Urothelium cell line (cell line): ENCODE data around the gene NFIA.
A peak's percentile ranks its signal among the peaks of the same experiment; 100 is the strongest.

ENCODE experiments used
- DNase-seq: peaks from one replicate; pipeline ENCODE4 v3.0.0; 2011; ENCODE audit warnings: low spot score, mixed read lengths
- FAIRE-seq: peaks from 2 replicates; lab custom pipeline; 2011; peaks lifted over from hg19 to GRCh38; lab: Jason Lieb, UNC

The NFIA gene

DNA sequence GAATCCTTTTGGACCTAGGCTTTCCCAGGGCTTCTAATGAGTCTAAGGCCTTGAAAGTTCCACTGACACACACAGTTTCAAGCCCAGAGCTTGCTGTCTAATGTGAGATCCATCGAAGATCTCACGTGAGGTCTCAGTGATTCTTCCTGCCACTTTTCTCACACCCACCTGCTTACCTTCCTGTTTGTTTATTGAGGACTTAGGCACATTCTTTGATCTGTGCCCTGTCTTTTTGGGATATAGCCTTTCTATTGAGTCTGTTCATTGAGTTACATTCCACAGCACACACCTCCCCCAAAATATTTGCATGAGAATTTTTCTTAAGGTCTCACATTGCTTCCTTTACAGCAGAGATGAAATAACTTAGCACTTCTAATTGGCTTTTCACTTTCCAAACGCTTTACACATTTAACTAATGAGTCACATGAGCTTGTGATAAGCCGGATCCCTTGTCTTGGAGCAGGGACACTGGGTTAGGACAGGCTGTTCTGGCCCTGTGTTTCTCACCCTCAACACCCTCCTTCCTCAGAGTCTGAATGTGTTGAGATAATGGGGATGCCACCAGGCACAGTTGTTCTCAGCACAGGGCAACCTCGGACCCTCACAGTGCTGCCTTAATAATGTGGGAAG, 354.2 kb downstream of the NFIA start:
- no peak for FAIRE-seq
- no peak for DNase-seq

GRCh38 chr1:61439234-61439633, 356.9 kb downstream of the NFIA start:
- DNase-seq (no peak), FAIRE-seq (no peak)

DNA sequence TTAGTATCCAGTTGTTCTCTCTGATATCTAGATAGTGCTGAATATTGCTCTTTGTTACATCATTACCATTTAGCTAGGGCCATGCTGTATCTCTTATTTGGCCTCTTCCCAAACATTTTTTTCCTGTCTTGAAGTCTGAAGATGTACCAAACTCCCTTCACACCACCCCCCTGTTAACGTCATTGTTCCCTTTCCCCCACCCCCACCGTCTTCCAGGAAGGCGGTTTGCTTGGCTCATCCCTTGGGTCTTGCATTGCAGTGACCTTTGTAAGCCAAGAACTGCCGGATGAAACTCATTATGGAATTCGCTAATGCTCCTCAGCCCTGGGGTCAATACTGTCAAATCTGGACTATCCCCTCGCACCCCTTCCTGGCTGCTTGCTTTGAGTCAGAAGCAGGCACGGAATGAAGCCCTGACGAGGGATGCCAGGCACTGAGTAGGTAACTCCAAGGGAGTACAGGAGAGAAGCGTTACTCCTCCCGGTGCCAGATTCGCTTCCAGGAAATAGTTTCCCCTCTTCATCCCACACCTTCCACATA, 359.4 kb downstream of the NFIA start:
- FAIRE-seq, result no peak
- no peak for DNase-seq

DNA sequence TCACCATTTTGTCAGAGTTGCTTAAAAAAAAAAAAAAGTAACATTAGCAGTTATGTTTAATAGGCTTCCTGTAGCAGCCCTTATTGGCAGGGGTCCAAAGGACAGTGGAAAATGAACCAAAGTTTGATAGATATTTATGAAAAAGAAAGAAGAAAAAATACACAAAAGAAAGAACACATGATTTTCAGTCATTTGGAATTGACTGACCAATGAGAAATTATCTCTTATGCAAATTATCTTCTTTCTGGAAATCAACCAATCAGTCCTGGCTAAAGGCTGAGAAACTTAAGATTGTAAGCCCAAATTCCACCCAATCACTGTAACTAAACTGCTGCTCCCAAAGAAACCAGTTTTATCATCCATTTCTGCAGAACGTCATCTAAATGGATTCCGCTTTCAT, 360.2 kb downstream of the NFIA start:
- no peak for DNase-seq
- FAIRE-seq, result no peak

DNA sequence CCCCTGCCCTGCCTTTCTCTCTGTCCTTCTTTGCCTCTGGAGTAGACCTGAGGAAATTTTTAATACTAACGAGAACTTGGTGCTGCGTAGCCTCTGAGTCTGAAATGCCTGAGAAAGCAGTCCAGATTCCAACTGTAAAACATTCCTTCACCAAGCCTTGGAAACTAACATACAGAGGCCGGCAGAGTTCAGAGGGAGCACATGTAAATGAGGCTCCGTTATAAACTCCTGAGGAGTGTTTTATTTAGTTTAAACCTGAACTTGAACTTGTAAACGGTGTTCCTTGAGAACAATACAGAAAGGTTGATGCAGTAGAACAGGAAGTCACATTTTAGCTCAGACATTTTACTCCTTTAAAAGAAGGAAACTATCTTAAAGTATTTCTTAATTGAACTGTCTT, 361.9 kb downstream of the NFIA start:
- FAIRE-seq (no peak), DNase-seq (no peak)

- DNase-seq (no peak), FAIRE-seq (no peak)
Measured at GRCh38 chr1:61445269-61445825, 363.0 kb downstream of the NFIA start.

- DNase-seq (no peak), FAIRE-seq (no peak)
Measured at GRCh38 chr1:61446531-61446991, 364.2 kb downstream of the NFIA start.

DNA sequence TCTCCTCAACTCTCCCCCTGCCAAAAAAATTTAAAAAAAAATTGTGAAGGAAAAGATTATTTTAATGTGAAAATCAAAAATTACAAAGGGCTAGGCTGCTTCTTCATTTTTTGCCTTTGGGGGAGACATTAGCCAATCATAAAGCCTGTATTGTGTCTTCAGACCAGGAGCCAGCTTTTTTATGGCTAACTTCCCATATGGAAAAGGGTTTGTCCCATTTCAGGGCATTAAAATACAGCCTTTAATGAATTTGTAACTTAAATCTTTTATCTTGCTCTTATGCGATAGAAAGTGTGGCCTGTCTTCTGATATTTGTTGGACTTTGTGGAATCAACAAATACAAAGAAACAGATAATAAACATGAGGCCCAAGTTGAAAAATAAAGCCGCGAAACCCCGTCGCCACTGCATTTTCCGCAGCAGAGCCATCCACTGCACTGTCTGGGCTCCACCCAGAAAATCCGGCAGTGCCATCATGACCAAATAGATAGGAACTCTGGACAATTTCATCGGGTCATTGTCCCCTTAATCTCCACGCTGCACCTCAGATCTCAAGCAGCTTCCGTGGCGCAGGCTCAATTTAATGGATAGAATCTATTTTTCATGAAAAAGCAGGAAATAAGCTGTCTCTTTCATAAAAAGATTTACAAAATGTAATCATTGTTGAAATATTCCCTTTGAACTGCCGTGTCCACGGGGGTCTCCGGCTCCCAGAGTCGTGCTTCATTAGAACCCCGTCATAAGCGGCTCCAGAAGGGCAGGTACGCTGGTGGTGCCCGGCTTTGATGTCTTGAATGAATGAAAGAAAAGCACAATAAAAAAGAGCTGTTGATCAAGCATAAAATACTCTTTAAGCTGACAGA, 365.0 kb downstream of the NFIA start:
- no peak for FAIRE-seq

DNA sequence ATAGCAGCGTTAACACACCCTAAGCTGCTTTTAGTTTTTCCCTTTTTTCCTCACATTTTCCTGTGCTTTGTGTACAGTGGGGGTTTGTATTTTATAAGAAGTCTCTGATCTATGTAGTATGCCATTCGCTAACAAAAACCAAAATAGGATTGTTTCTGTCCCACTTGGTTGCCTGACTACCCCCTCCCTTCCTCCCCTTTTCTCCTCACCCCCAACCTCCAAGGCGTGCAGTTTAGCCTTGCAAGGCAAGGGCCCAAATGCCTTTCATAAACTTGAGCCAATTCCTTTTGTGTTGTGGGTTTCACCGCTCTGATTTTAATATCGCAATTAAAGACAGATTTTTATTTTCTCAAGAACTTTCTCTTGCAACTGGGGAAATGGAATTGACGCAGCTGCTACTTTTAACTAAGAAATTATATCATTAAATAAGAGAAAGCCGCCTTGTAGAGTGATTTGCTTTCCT, 365.6 kb downstream of the NFIA start:
- DNase-seq, result no peak
- FAIRE-seq, result no peak

More for the DNA sequence above, 365.0 kb downstream of the NFIA start:
- no peak for DNase-seq

- FAIRE-seq (no peak), DNase-seq (no peak)
Measured at GRCh38 chr1:61448914-61449313, 366.6 kb downstream of the NFIA start.

DNA sequence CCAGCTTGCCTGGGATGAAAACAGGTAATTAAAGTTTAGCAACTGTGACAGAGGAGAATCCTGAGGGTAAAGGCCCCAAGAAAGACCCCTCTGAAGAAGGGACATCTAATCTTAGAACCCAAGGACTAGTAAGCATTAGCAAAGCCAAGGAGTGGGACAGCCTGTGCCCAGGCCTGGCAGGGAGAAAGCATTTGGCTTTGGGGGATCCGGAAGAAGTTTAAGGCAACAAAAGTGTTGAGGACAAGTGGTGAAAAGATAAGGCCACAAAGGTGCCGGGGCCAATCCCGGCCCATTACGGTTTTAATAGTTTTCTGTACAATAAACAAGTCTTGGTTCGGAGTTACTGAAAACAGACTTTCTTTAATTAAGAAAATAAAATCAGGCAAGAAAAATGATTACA, 367.0 kb downstream of the NFIA start:
- FAIRE-seq (no peak), DNase-seq (no peak)

DNA sequence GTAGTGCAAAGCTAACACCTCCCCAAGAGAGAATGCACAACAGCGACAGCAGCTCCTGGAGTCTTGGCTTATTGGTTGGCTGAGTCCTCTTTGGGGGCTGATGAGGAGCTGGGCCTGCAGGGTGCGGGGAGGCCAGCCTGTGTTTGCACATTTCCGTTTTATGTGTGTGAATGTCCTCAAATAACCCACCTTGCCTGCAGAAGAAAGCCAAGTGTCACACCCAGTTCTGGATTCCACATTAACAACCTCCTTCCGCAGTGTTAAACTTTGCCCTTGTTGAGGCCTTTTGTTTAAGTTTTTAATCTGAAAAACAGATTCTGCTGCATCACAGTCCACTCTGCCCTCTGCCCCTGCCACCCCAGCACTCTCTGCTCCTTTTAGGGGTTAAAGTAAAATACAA, 368.1 kb downstream of the NFIA start:
- DNase-seq (peak; percentile 33), FAIRE-seq (no peak)

DNA sequence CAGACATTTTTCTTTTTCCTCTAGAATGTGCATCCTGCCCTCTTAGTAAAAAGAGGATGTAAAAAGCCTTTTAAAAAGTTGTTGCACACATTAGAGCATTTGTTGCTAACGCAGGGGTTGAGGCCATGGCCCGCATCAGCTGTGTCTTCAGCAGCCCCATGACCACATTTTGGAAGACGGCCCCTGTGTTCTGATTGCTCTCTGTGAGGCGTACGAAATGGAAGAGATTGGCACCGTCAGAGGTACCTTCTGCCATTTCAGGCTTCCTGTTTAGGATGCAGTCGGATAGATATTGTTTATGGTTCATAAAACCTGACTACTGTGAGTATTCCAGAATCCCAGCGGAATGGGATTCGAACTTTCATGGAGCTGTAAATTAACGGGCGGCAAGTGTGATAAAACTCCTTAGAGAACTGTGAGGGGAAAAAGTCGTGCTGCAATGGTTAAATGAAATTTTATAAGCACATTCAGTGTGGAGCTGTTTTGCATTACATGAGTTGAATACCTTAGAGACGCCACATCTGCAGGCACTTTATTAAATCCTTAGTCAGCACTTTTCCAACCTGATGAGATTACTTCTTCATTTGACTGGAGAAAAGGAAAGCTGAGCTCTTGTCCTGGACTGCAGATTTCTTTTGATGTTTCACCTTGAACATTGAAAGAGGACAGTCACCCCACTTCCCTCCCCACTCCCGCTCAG, 368.7 kb downstream of the NFIA start:
- DNase-seq (no peak), FAIRE-seq (no peak)

- FAIRE-seq (no peak), DNase-seq (no peak)
Measured at GRCh38 chr1:61451572-61451968, 369.2 kb downstream of the NFIA start.

DNA sequence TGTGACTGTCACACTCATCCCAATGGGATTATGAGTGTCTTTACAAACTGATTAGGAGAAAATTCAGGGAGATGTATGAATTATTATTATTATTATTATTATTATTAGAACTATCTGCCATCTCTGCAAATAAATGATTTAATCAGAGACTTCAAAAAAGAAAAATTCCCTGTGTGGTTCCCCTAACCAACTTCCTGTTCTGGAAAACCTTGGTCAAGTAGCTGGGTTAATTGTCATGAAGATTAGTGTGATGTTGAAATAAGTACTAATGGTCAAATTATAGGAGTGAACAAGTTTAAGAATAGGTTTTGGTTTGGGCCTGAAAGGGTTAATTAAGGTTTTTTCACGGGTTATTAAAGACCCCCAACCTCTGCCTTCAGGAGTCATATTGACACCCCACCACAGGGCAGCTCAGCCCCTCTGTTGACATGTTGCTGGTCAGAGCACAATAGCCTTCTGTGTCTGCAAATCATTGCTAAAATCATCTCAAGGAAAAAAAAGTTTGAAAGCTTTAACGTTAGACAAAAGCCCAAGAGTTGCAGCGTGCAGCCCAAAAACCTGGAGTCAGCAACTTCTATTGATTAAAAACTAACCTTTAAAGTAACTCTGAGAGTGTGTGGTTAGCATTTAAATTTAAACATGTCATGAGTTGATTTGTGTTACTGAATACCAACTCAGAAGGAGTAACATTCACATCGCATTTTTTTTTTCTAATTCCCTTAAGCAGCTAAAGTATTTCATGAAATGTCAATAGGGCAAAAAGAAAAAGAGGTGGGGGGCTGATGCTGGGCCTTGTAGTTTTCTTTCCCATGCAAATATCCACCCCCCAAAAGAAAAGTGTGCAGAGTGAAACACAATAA, 370.0 kb downstream of the NFIA start:
- FAIRE-seq (no peak), DNase-seq (no peak)

DNA sequence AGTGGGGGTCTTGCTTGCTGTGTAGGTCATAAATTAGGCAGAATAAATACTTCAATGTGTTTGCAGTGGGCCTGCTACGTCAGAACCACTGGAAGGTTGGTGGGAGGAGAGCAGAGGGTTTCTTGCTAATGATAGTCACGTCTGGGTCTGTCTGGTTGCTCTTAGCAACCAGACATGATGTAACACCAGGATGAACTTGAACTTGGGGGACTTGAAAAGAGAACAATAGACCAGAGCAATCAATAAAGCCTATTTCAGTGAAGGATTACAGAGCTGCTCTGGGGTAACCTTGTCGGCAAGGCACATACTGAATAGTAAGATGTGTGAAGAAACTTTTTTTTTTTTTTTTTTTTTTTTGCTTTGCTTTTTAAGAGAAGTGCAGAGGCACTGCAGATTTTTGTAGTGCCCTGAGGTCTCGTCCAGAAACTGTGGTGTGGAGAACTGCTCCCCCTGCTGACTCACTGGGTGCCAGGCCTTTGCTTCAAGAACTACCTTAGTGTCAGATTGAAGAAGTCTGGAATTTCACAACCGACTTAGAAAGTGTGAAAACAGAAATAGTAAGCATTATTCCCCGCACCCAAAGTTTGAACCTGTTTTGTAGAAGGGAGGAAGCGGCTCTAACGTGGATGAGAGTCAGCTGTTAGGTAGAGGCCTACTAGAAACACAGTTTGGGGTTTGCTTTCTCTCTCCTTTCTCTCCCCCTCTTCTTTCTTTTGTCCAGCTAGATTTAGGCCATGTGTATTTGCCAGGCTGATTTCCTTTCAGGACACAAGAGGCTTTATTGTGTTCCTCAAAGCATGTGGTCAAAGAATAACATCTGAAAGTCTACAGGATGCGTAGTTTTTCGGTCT, 371.0 kb downstream of the NFIA start:
- FAIRE-seq (no peak), DNase-seq (peak; percentile 79)

- no peak for FAIRE-seq
- no peak for DNase-seq
Measured at GRCh38 chr1:61455400-61455799, 373.0 kb downstream of the NFIA start.

DNA sequence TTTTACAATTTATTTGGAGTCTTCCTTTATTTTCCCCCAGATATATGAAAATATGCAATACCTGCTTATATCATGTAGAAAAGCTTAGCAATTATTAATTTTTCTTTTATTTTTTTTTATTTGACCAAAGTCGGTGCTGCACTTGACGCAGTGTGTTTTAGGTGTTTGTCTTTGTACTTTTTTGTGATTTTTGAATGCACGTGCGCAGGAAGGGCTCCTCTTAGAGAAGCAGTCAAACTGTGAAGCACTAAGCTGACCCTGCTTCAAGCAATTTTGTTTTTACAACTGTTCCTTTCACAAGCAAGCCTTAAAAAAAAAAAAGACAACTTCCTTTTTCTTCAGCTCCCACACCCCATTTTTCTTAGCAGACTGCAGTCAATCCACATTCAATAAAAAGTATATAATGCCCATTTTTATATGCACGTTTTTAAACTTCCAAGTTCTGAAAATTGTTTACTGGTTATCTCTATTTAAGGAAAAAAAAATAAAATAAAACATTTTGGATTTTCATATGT, 375.2 kb downstream of the NFIA start:
- FAIRE-seq (no peak), DNase-seq (no peak)

DNA sequence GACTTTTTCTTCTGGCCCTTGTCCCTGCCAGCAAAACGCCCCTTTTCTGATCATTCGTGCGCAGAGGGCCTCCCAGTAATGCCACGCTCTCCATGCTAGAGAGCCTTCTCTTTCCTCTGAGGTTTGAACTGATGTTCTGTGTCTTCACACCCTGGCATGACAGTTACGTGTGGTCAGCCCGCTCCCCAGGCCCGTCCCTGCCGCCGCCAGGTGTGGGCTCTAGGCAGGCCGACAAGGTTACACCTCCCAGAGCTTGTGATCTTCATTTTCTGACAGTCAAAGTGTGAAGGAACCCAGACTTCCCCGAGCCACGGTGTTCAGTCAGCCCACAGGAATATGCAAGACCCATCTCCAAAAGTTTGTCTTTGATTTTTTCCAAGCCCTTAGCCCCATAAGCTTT, 377.0 kb downstream of the NFIA start:
- DNase-seq, result no peak
- no peak for FAIRE-seq
